ENCODE data around the gene SEC61A2.
A peak's percentile ranks its signal among the peaks of the same experiment; 100 is the strongest.

SEC61A2 gene

DNA sequence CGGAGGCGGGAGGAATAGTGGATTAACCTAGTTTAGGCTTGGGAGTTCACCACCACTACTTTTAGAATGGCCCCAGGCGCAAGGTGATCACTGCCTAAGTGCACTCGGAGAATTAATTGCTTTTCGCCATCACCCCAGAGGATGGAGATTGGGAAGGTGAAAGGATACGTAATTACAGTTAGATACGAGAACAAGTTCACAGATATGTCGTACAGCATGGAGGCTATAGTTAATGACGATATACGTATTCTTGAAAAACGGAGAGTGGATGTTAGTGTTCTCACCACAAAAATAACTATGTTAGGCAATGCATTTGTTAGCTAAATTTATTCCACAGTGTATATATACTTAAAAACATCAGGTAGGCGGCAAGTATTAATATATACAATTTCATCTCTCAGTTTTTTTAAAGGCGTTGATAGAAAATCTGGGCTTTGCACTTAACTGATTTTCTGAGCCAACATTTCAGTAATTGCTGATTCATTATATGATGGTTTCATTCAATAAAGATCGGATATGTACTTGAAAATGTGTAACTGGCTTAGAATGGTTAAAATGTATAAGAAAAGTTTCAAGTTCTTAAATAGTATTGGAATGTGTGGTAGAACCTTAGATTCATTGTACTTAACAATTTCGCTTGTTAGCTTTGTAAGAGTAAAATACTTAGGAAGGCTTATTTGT is 67.2 kb downstream of the SEC61A2 start:
- no peak for DNase-seq (ENCODE audit: low read depth)

DNA sequence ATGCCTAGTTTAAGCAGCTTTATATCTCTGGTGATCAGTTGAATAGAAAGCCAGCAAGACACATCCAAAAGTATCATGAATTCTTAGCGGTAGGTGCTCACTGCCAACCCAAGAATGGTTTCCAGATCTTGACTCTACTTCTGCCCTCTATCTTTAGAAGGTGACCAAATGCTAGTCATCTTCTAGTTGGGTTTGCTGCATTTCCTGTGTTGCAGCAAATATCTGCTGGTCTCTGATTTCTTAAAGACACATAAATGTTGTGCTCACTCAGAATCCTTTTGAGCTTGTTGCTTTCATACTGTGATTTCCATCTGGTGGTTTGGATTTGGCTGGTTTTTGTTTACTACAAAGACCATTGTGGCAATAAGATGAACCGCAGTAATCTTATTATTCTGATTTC is 68.7 kb downstream of the SEC61A2 start:
- DNase-seq (ENCODE audit: low read depth), result no peak

- DNase-seq (ENCODE audit: low read depth), result no peak
Observed at GRCh38 chr10:12200850-12201249, 71.4 kb downstream of the SEC61A2 start.

GRCh38 chr10:12201543-12201942 is 72.1 kb downstream of the SEC61A2 start:
- no peak for DNase-seq (ENCODE audit: low read depth)

GRCh38 chr10:12202226-12202625 is 72.7 kb downstream of the SEC61A2 start:
- no peak for DNase-seq (ENCODE audit: low read depth)

DNA sequence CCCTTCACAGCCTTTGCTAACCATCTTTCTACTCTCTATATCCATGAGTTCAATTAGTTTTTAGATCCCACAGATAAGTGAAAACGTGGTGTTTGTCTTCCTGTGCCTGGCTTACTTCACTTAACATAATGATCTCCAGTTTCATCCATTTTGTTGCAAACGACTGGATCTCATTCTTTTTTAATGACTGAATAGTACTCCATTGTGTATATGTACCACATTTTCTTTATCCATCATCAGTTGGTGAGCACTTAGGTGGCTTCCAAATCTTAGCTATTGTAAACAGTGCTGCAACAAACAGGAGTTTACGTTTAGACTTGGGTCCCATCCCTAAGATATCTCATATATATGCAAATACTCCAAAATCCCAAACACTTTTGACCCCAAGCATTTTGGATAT is 75.6 kb downstream of the SEC61A2 start:
- no peak for DNase-seq (ENCODE audit: low read depth)

DNA sequence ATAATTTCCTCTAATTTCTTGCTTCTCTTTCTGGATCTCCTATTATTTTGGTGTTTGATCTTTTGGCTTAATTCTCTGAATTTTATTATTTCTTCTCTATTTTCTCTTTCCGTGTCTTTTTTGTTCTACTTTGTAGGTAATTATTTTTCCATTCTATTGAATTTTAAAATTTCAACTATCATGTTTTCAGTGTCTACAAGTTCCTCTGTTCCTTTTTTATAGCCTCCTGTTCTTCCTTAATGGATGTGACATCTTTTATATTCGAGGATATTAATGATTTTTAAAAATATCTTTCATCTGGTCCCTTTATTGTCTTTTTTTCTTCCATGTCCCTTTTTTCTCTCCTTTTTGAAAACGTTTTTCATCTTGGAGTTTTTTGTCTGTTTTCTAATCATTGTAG is 77.6 kb downstream of the SEC61A2 start:
- no peak for DNase-seq (ENCODE audit: low read depth)

DNA sequence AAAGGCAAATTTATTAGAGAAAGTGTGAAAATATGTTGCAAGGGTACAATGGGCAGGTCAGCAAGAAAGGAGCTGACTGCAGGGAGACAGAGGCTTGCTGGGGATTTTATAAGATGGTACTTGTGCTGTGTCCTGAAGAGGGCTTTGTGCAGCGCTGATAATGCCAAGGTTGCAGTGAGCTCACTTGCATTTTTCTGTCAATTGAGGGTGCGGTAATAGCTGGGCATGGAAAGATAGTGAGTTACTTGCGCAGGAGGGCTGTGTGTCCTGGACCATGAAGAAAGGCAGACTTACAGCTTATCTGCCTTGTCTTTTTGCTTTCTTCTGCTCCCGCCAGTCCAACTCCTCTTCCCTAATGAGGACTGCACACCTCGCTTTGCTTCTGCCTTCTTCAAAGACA is 79.0 kb downstream of the SEC61A2 start:
- DNase-seq (ENCODE audit: low read depth), result no peak

DNA sequence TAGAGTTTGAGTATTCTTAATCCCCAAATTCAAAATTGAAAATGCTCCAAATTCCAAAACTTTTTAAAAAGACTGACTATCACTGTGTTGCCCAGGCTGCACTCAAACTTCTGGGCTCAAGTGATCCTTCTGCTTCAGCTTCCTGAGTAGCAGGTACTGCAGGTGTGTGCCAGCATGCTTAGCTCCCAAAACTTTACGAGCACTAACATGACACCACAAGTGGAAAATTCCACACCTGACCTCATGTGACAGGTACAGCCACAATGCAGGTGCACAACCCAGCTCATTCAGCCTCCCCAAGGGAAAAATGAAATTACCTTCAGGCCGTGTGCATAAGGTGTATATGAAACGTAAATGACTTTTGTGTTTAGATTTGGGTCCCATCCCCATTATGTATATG is 83.0 kb downstream of the SEC61A2 start:
- no peak for DNase-seq (ENCODE audit: low read depth)

DNA sequence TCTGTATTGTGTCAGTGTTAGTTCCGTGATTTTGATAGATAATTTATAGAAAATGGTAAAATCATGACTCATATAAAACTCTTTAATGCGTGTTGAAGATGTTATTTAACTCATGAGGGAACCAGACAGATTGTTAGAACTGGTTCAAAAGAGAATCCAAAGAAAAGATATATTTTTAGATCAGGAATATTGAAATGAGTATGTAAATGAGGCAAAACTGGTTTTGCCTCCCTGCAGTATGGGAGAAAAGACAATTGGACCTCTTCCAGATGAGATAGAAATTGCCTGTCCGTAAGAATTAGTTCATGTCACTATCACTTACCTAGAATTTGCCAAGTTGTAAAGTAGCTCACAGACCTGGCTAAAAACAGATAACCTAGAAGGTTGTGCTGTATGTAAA is 84.1 kb downstream of the SEC61A2 start:
- no peak for DNase-seq (ENCODE audit: low read depth)

DNA sequence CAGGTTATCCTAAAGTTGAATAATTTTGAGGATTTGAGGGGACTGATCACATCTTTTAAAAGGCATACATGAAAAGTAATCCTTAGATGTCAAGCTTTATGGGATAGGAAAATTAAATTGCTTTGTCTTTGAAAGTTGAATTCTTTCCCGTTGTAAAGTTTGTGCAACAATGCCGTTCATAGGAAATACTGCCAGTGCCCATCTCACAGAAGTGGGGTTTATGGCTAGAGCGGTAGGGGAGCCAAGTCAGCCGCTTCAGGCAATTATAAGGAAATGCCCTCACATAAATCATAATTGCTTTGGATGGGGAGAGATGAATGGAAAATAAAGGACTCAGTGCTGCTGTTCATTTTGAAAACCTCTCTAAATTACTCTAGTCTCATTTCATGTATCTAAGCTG is 84.6 kb downstream of the SEC61A2 start:
- no peak for DNase-seq (ENCODE audit: low read depth)

DNA sequence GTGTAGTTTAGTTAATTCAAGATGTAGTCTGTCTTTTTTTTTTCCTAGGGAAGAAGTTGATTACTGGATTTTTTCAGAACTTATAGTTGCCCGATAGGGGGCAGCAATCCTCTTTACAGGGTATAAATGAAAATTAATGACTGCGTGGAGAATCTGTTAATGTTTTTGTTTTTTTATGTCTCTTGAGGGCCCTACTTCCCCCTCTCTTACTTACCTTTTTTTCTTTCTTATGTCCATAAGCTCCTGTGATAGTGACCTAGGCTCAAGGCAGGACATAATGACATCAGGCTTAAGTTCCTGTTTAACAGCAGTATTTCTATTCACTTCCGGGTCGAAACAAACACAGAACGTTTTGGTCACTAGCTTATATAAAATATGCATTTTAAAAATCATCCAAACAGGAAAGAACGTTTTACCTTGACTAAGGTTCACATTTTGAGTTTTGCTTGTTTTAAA is 85.3 kb downstream of the SEC61A2 start:
- peak; percentile 42 for DNase-seq (ENCODE audit: low read depth)
